T-helper 2 cell treated with Interferon-gamma antibody and Interleukin-4, amounts not matched to agents 100 ng/mL and 5 ng/mL, for 36 hours (primary cell): ENCODE measurements around the gene KIAA0040. TPM values are rescaled to one million over a fixed set of nuclear protein-coding genes. Genes with fewer than 3 reads are reported as not detected.

Source experiments
- intact Hi-C: fragments of 100-400 bp; cut with micrococcal nuclease; formaldehyde crosslinking; loops from one replicate; pipeline ENCODE4 v1.15.1; 2023
- total RNA-seq: library from RNA; stranded (reverse); gene quantifications from 2 replicates; pipeline ENCODE4 v1.2.3, GENCODE V29; 2022

KIAA0040 gene
- total RNA-seq, 1 donor from 2014 or later, result 90.1 TPM

DNA sequence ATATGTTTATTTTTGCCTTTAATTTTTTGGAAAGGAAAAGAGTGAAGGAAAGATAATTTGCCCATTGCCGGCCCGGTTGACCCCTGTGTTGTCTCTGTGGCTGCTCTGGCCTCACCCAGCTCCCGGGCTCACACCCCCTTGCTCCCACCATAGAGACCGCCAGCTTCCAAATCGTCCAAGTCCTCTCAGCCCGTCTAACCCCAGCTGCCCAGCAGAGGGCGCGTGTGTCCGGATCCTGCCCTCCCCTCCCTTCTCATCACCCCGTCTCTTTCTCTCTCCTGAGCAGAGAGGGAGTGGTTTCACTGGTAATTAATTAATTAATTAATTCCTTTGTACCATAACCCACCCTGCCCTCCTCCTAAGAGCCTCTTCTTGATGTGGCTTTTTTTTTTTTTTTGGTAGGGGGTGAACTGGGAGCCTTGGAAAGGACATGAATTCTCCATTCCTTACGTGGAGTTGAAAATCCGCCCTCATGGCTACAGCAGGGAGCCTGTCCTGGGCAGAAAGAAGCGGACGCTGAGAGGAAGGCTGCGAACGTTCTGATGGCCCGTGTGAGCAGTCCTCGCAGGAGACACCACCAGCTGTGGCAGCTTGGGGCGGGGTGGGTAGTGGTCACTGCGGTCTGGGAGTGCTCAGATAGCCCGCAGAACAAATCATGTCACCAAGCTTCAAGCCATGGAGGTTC is 45.9 kb downstream of the KIAA0040 start:
- intact Hi-C loops, result loop anchor here (2.0 to 10.0 kb wide), 2 partner anchors 118 to 928 kb away; no protein-coding TSS in a partner anchor

GRCh38 chr1:175145899-175146528 is 46.6 kb downstream of the KIAA0040 start:
- intact Hi-C loops, result loop anchor here (2.0 to 10.0 kb wide), 2 partner anchors 117 to 929 kb away; no protein-coding TSS in a partner anchor

- intact Hi-C loops, result no loop called here
Observed at GRCh38 chr1:175138579-175138978, 54.0 kb downstream of the KIAA0040 start.

DNA sequence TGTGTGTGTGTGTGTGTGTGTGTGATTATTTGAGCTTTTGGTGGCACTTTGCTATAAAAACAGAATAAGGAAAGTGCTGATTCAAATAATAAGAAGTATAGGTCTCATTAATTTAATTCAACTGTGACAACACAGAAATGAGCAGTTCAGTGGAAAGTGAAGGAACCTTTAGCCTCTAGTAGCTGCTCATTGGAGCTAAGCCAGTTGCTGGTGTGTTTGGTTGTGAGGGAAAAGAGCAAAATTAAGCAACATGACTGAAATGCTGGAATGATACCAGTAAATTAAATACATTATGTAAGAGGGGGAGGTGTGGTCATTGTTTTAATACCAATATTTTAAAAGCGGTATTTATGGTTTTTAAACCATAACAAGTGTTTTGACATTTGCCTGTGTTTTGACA is 55.2 kb downstream of the KIAA0040 start:
- intact Hi-C loops, result no loop called here

DNA sequence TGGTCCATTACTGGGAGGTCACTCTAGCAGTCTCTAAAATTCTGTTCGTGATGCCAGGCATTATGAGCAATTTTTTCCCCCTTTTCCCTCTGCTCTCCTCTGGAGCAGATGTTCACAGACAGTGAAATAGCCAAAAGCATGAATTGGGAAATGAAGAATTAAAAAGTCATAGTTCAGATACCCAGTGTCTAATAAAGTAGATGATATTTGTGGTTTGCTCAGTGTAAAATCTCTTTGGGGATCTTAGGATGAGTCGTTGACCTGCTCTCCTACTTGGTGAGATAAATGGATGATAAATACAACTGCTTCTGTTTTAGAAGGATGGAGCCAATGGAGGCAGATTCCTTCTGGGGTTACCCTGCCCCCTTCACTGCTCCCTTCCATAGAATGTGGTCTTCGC is 56.3 kb downstream of the KIAA0040 start:
- intact Hi-C loops, result no loop called here

- intact Hi-C loops, result no loop called here
Observed at GRCh38 chr1:175134500-175134899, 58.1 kb downstream of the KIAA0040 start.

DNA sequence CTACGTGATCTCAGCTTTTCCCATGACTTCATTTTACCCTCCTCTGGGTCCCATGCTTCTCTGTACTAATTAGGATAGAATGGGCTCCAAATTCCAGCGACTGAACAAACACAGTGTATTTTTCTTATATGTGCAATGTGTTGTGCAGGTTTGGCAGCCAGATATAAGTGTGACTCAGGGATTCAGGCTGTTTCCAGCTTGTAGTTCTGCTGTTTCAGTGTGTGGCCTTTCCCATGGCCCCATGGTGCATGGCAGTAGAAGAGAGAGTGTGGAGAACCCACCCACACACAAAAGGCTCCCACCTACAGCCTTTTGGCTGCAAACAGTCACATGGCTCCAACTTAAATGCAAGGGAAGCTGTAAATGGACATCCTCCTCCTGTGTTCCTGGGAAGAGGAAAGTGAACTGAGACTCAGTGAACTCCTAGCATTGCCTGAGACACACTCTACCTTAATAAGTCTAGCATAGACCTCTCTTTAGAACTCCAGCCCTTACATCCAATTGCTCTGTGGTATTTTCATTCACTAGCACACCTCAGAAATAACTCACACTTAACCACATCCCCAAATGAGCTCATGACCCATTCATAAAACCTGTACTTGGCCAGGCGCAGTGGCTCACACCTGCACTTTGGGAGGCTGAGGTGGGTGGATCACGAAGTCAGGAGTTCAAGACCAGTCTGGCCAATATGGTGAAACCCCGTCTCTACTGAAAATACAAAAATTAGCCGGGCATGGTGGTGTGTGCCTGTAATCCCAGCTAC is 58.7 kb downstream of the KIAA0040 start:
- intact Hi-C loops, result no loop called here

DNA sequence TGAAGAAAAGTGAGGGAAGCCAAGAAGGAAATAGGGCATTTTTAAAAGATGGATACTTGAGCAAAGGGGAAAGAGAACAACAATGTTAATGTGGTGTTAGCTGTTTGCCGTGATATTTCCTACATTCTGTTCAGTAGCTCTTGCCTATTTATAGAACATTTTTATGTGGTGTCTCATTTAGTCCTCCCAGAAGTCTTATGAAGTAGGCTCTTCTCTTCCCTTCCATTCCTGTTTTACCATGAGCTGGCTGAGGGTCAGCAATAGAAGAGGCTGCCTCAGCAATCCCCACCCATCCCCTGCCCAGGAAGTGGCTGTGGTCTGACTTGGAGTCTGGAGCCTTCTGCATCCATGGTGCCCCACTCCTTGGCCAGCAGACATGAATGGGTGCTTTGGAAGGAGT is 60.1 kb downstream of the KIAA0040 start:
- intact Hi-C loops, result no loop called here

GRCh38 chr1:175131095-175131494 is 61.5 kb downstream of the KIAA0040 start:
- intact Hi-C loops, result no loop called here

- intact Hi-C loops, result no loop called here
Observed at GRCh38 chr1:175130649-175131045, 61.9 kb downstream of the KIAA0040 start.

DNA sequence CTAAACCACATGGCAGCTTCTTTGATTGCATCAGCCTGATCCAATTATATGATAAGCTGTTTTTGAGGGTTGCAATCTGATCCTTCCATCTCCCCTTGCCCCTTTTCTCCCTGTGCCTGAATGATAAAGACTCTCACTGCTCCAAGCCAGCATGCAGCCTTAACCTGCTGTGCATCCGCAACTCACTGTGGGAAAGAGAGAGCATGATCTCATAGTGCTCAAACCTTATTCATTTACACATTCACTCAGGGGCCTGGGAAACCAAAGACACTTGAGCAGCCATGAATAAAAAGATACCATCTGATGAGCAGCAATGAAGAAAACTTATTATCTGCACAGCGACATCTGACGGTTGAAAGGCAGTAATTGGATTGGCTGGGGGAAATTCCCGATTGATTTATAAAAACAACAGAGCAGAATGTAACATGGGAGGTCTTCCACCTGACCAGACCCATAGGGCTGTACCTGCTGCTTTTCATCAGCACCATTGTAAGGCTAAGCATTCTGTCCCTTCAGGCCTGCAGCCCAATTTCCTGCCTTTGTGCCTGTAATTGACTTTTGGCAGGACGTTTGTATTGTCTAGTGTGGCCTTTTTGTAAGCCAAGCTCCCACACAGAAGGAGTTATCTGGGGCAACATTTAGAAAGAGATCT is 62.5 kb downstream of the KIAA0040 start:
- intact Hi-C loops, result no loop called here

- intact Hi-C loops, result no loop called here
Observed at GRCh38 chr1:175129644-175129996, 63.0 kb downstream of the KIAA0040 start.

DNA sequence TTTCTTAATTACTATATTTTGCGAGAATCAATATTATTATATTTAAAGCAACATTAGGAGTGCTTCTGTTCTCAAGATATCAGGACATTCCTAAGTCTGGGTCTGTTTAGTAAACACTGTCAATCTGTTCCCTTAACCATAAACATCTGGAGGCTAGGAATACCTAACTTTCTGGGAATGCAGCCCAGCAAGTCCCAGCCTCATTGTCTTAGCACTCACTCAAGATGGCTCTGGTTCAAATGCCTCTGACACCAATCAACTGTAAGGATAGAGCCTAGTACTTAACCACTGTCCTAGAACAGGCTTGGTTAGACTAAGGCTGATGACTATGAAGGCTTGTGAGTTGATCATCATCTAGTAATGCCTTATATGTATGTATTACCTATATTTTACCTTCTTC is 63.4 kb downstream of the KIAA0040 start:
- intact Hi-C loops, result no loop called here

GRCh38 chr1:175128523-175128922 is 64.1 kb downstream of the KIAA0040 start:
- intact Hi-C loops, result no loop called here

DNA sequence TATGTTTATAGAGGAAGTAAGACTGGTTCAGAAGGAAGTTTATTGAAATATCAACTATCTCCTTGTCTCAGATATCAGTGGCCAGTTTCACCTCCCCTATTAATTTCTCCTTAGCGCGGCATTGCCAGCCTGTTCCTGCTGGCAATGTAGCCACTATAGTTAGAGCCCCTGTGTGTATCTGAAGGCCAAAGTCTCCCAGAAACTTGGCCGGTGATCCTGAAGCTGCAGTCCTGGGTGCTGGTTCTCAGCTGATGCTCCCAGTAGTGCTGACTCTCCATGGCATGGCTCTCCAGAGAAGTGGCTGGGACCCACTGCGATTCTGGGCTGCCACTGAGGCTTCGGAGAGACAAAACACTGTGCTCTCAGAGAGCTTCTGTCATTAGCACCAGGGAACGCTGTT is 65.0 kb downstream of the KIAA0040 start:
- intact Hi-C loops, result no loop called here

DNA sequence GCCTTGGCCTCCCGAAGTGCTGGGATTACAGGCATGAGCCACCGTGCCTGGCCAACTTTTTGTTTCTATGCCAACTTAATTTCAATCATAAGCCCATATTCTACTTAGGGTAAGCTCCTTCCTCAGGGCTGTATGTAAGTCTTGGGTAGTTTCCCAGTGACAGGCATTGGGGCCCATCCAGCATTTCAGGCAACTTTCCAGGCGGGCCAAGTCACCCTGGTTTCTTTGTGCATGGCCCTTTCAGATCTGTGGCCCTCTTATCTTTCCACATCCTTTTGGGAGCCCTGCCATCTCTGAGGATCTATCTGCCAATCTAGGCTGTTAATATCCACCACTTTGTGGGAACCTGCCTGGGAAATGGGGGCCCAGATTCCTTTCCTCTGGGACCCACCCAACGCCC is 66.2 kb downstream of the KIAA0040 start:
- intact Hi-C loops, result no loop called here

- intact Hi-C loops, result loop anchor here (1.0 kb wide), 2 partner anchors 96 to 355 kb away; no protein-coding TSS in a partner anchor
Observed at GRCh38 chr1:175124861-175125260, 67.7 kb downstream of the KIAA0040 start.

- intact Hi-C loops, result no loop called here
Observed at GRCh38 chr1:175120511-175120910, 72.1 kb downstream of the KIAA0040 start.

DNA sequence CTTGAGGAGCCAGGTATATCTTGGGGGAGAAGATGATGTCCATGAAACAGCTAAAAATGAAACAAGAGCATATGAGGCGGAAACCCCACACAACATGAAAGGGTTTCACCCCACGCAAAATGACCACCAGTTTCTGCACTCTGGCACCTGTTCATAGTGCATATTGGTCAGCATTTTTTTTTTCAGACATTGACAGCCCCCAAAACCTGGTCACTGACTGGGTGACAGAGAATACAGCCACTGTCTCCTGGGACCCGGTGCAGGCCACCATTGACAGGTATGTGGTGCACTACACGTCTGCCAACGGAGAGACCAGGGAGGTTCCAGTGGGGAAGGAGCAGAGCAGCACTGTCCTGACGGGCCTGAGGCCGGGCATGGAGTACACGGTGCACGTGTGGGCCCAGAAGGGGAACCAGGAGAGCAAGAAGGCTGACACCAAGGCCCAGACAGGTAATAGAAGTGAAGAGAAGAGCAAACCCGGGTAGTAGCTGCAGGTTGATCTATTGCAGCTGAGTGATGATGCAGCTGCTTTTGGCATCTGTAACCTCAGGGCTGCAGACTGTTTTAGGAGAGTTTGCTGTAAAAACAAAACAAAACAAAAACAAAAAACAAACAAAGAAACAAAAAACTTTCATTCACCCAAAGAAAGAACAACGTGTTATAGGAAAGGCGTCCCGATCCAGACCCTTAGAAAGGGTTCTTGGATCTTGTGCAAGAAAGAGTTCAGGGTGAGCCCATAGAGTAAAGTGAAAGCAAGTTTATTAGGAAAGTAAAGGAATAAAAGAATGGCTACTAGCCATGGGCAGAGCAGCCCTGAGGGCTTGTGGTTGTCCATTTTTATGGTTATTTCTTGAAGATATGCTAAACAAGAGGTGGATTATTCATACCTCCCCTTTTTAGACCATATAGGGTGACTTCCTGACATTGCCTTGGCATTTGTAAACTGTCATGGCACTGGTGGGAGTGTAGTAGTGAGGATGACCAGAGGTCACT is 73.9 kb downstream of the KIAA0040 start:
- intact Hi-C loops, result no loop called here

DNA sequence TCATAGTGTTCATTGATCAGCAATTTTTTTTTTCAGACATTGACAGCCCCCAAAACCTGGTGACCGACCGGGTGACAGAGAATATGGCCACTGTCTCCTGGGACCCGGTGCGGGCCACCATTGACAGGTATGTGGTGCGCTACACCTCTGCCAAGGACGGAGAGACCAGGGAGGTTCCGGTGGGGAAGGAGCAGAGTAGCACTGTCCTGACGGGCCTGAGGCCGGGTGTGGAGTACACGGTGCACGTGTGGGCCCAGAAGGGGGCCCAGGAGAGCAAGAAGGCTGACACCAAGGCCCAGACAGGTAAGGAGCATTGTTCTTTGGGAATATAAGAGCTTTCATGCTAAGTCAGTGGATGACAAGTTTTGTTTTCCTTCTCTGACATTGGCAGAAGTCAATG is 75.7 kb downstream of the KIAA0040 start:
- intact Hi-C loops, result no loop called here
